CD4-positive, alpha-beta memory T cell (primary cell): ENCODE data around the gene BLTP2. TPM values are rescaled to one million over a fixed set of nuclear protein-coding genes. Genes with fewer than 3 reads are reported as not detected.
A peak's percentile ranks its signal among the peaks of the same experiment; 100 is the strongest.
"Not testable (repeated sequence)": the region's sequence is repeated elsewhere in the genome, so short reads cannot be mapped to it uniquely, and the experiment has no call there.

Source experiments
- CTCF ChIA-PET: fragments of 350-600 bp; sonication (Branson Sonifier 250); formaldehyde crosslinking; loops from one replicate; lab custom pipeline; 2021; ENCODE audit warnings: inconsistent platforms; ENCODE audit not compliant: partially characterized antibody; lab: Charles Lee
- POLR2A ChIA-PET: fragments of 350-600 bp; sonication (Branson Sonifier 250); formaldehyde crosslinking; loops from one replicate; lab custom pipeline; 2021; ENCODE audit not compliant: partially characterized antibody; lab: Charles Lee
- DNase-seq, 5 donors: peaks; one replicate each; pipeline versions ENCODE4 v3.0.0 to v3.0.0-alpha.2; 2020 to 2022; ENCODE audit warnings: mixed read lengths in 1 of 5
- H3K27ac ChIP-seq: one replicate; pipeline ENCODE4 v1.7.0; 2013; ENCODE audit warnings: low read depth, low read length
- H3K27me3 ChIP-seq: 2 replicates; pipeline ENCODE4 v1.7.0; 2013; ENCODE audit warnings: mild to moderate bottlenecking, low read length, moderate library complexity; ENCODE audit not compliant: insufficient read depth
- H3K36me3 ChIP-seq: 2 replicates; pipeline ENCODE4 v1.7.0; 2013; ENCODE audit warnings: mild to moderate bottlenecking, low read length, moderate library complexity; ENCODE audit not compliant: insufficient read depth
- H3K4me1 ChIP-seq: 2 replicates; pipeline ENCODE4 v1.7.0; 2013; ENCODE audit warnings: mild to moderate bottlenecking, low read length, moderate library complexity; ENCODE audit not compliant: insufficient read depth
- H3K4me3 ChIP-seq, 2 donors: one replicate each; pipeline ENCODE4 v1.7.0; 2013; ENCODE audit warnings: low read length in 2 of 2, mild to moderate bottlenecking in 1 of 2
- H3K9me3 ChIP-seq, 2 donors: one replicate each; pipeline ENCODE4 v1.7.0; 2013; ENCODE audit warnings: low read length in 2 of 2, control low read depth in 1 of 2; ENCODE audit not compliant: control insufficient read depth in 1 of 2
- H3K27ac Mint-ChIP-seq, 7 donors: one replicate each; pipeline ENCODE4 v1.8.0; 2020 to 2021; ENCODE audit warnings: mixed read lengths in 7 of 7, mild to moderate bottlenecking in 6 of 7, inconsistent platforms in 3 of 7, moderate library complexity in 3 of 7
- H3K27me3 Mint-ChIP-seq, 2 donors: one replicate each; pipeline ENCODE4 v1.8.0; 2020 to 2021; ENCODE audit warnings: mixed read lengths in 2 of 2
- H3K36me3 Mint-ChIP-seq, 2 donors: one replicate each; pipeline ENCODE4 v1.8.0; 2020 to 2021; ENCODE audit warnings: mixed read lengths in 2 of 2, inconsistent platforms in 1 of 2, mild to moderate bottlenecking in 1 of 2
- H3K4me1 Mint-ChIP-seq, 4 donors: one replicate each; pipeline ENCODE4 v1.8.0; 2020 to 2021; ENCODE audit warnings: mixed read lengths in 4 of 4, mild to moderate bottlenecking in 1 of 4
- H3K4me3 Mint-ChIP-seq, 8 donors: one replicate each; pipeline ENCODE4 v1.8.0; 2020 to 2021; ENCODE audit warnings: mixed read lengths in 8 of 8, mild to moderate bottlenecking in 7 of 8, moderate library complexity in 6 of 8, inconsistent platforms in 3 of 8
- H3K9me3 Mint-ChIP-seq, 8 donors: one replicate each; pipeline ENCODE4 v1.8.0; 2020 to 2021; ENCODE audit warnings: mixed read lengths in 8 of 8, mild to moderate bottlenecking in 5 of 8, inconsistent platforms in 3 of 8, moderate library complexity in 1 of 8
- intact Hi-C: fragments of 100-400 bp; cut with micrococcal nuclease; formaldehyde crosslinking; loops from one replicate; pipeline ENCODE4 v1.15.1; 2023
- polyA plus RNA-seq, 2 donors: library from polyadenylated mRNA; unstranded; fragments of 300-500 nt; fragmentation: Illumina TruSeq; gene quantifications; one replicate each; pipeline ENCODE4 v1.2.3, GENCODE V29; 2021
- total RNA-seq, 2 experiments: library from RNA; stranded (reverse); gene quantifications; one replicate each; pipeline ENCODE4 v1.2.3, GENCODE V29; 2021

Gene BLTP2
- total and polyA plus RNA-seq, 4 experiments from 2014 or later = 23.5 to 149 (median 90.8) TPM

GRCh38 chr17:28662527-28662829, 17.5 kb upstream of the BLTP2 start:
- H3K4me3 ChIP-seq = peak overlapping the region; percentile 92 to 99
- peak overlapping the region; percentile 99 for H3K27ac ChIP-seq
- Mint-ChIP-seq H3K4me3 (peak overlapping the region; percentile 99 to 100 (median 100)), H3K36me3 (peaks cover 9 to 52% of the 10 kb centered on the region in 2 donors), H3K27ac (peak overlapping the region; percentile 97 to 100 (median 100)), H3K4me1 (peaks cover 43 to 68% (median 57%) of the 10 kb centered on the region in 4 donors), H3K27me3 (no peaks in the 10 kb centered on the region), H3K9me3 (no peaks in the 10 kb centered on the region)
- DNase-seq = no peak
- no peaks in the 10 kb centered on the region for H3K27me3 ChIP-seq
- H3K36me3 ChIP-seq = peaks cover 9% of the 10 kb centered on the region
- CTCF ChIA-PET = interaction anchor here (1.1 to 4.4 kb wide), 3 partner anchors 18 to 169 kb away, joined by 3 to 51 read pairs (median 7); partner anchors contain the start of genes BLTP2, NEK8 and TLCD1
- no peaks in the 10 kb centered on the region for H3K9me3 ChIP-seq
- peaks cover 51% of the 10 kb centered on the region for H3K4me1 ChIP-seq
- intact Hi-C loops = loop anchor here (2.0 to 5.0 kb wide), 2 partner anchors 48 to 290 kb away; partner anchors contain the start of genes PHF12 and PROCA1
- POLR2A ChIA-PET = interaction anchor here (0.5 to 3.5 kb wide), 16 partner anchors 10 to 1818 kb away, joined by 3 to 77 read pairs (median 7); partner anchors contain the start of genes ALDOC, BLTP2, PIGS and PROCA1

- peaks cover 51% of the 10 kb centered on the region for H3K4me1 ChIP-seq
- H3K4me1 Mint-ChIP-seq = peaks cover 42 to 68% (median 56%) of the 10 kb centered on the region in 4 donors
- POLR2A ChIA-PET = interaction anchor here (0.5 to 3.5 kb wide), 23 partner anchors 9 to 1818 kb away, joined by 3 to 77 read pairs (median 4); partner anchors contain the start of genes ALDOC, BLTP2, PHF12 and PIGS
- no peaks in the 10 kb centered on the region for H3K27me3 Mint-ChIP-seq
- peaks cover 9% of the 10 kb centered on the region for H3K36me3 ChIP-seq
- peak within 1 kb of the TSS; percentile 99 to 100 (median 100) for H3K4me3 Mint-ChIP-seq
- H3K27me3 ChIP-seq = no peaks in the 10 kb centered on the region
- intact Hi-C loops = loop anchor here (1.0 to 5.0 kb wide), 3 partner anchors 17 to 290 kb away; partner anchors contain the start of genes BLTP2, PHF12 and PROCA1
- CTCF ChIA-PET = interaction anchor here (0.7 to 4.4 kb wide), 7 partner anchors 9 to 168 kb away, joined by 3 to 51 read pairs (median 4); partner anchors contain the start of genes BLTP2, NEK8 and TLCD1
- H3K27ac ChIP-seq = peak within 1 kb of the TSS; percentile 99
- no peaks in the 10 kb centered on the region for H3K9me3 Mint-ChIP-seq
- H3K4me3 ChIP-seq = peak within 1 kb of the TSS; percentile 92 to 99
- peak; percentile 94 to 96 (median 95) for DNase-seq
- peak within 1 kb of the TSS; percentile 97 to 100 (median 100) for H3K27ac Mint-ChIP-seq
- no peaks in the 10 kb centered on the region for H3K9me3 ChIP-seq
- peaks cover 9 to 51% of the 10 kb centered on the region in 2 donors for H3K36me3 Mint-ChIP-seq
Observed at GRCh38 chr17:28661635-28662526, 16.9 kb upstream of the BLTP2 start, which contains the start of the genes SDF2 and SUPT6H. Gene SDF2 (minus strand): TSS chr17:28661906. CDS start chr17:28661876, 30 bp downstream. Gene SUPT6H (plus strand): TSS chr17:28662205. CDS start chr17:28673402, 11,197 bp downstream.

DNA sequence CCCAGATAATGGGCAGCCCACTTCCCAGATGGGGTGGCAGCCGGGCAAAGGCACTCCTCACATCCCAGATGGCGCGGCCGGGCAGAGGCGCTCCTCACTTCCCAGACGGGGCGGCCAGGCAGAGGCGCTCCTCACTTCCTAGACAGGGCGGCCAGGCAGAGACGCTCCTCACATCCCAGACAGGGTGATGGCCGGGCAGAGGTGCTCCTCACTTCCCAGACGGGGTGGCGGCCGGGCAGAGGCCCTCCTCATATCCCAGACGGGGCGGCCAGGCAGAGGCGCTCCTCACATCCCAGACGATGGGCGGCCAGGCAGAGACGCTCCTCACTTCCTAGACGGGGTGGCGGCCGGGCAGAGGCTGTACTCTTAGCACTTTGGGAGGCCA, 14.5 kb upstream of the BLTP2 start:
- H3K27me3 Mint-ChIP-seq, CTCF ChIA-PET, H3K27me3 ChIP-seq, H3K36me3 ChIP-seq, H3K27ac ChIP-seq, H3K9me3 Mint-ChIP-seq, intact Hi-C loops, H3K9me3 ChIP-seq, H3K4me3 ChIP-seq, DNase-seq, POLR2A ChIA-PET: not testable (repeated sequence)
- H3K4me1 Mint-ChIP-seq = peaks cover 36 to 60% (median 46%) of the 10 kb centered on the region in 4 donors
- peaks cover 9 to 44% of the 10 kb centered on the region in 2 donors for H3K36me3 Mint-ChIP-seq
- peak overlapping the region in 4 of 7 donors; percentile 57 to 97 (median 68) for H3K27ac Mint-ChIP-seq
- H3K4me3 Mint-ChIP-seq = peak overlapping the region in 3 of 8 donors; percentile 36 to 70 (median 50)
- H3K4me1 ChIP-seq = peaks cover 34% of the 10 kb centered on the region

DNA sequence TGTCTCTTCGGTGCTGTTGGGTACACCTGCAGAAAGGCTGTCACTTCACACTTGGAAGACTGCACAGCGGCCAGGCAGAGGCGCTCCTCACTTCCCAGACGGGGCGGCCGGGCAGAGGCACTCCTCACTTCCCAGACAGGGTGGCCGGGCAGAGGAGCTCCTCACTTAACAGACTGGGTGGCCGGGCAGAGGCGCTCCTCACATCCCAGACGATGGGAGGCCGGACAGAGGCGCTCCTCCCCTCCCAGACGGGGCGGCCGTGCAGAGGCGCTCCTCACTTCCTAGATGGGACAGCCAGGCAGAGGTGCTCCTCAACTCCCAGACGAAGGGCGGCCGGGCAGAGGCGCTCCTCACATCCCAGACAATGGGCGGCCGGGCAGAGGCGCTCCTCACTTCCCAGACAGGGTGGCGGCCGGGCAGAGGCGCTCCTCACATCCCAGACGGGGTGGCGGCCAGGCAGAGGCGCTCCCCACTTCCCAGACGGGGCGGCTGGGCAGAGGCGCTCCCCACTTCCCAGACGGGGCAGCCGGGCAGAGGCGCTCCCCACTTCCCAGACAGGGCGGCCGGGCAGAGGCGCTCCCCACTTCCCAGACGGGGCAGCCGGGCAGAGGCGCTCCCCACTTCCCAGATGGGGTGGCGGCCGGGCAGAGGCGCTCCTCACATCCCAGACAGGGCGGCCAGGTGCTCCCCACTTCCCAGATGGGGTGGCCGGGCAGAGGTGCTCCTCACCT, 14.0 kb upstream of the BLTP2 start:
- Mint-ChIP-seq H3K4me3 (peak overlapping the region in 1 of 8 donors; percentile 17), H3K4me1 (peaks cover 33 to 54% (median 42%) of the 10 kb centered on the region in 4 donors), H3K36me3 (peaks cover 9 to 43% of the 10 kb centered on the region in 2 donors), H3K27ac (peak overlapping the region in 1 of 7 donors; percentile 41)
- peaks cover 29% of the 10 kb centered on the region for H3K4me1 ChIP-seq
- H3K9me3 ChIP-seq, H3K4me3 ChIP-seq, H3K9me3 Mint-ChIP-seq, H3K27me3 Mint-ChIP-seq, H3K27ac ChIP-seq, CTCF ChIA-PET, POLR2A ChIA-PET, H3K36me3 ChIP-seq, H3K27me3 ChIP-seq, DNase-seq, intact Hi-C loops: not testable (repeated sequence)

- H3K4me3 ChIP-seq, H3K27me3 Mint-ChIP-seq, H3K9me3 ChIP-seq, H3K27ac ChIP-seq, H3K27me3 ChIP-seq, intact Hi-C loops, H3K9me3 Mint-ChIP-seq, H3K36me3 ChIP-seq, DNase-seq, POLR2A ChIA-PET: not testable (repeated sequence)
- H3K36me3 Mint-ChIP-seq = peaks cover 9 to 46% of the 10 kb centered on the region in 2 donors
- peaks cover 28 to 48% (median 38%) of the 10 kb centered on the region in 4 donors for H3K4me1 Mint-ChIP-seq
- H3K4me1 ChIP-seq = peaks cover 23% of the 10 kb centered on the region
- peak overlapping the region in 2 of 7 donors; percentile 41 to 68 for H3K27ac Mint-ChIP-seq
- peak overlapping the region in 1 of 8 donors; percentile 17 for H3K4me3 Mint-ChIP-seq
- CTCF ChIA-PET = interaction anchor here (1.2 kb wide), 1 partner anchor 11 kb away, joined by 3 read pairs; no protein-coding TSS in a partner anchor
Observed at GRCh38 chr17:28658342-28658741, 13.4 kb upstream of the BLTP2 start.

- peaks cover 9 to 48% of the 10 kb centered on the region in 2 donors for H3K36me3 Mint-ChIP-seq
- H3K27ac ChIP-seq = no peak overlapping the region
- no peak overlapping the region for H3K4me3 ChIP-seq
- peaks cover 11% of the 10 kb centered on the region for H3K36me3 ChIP-seq
- H3K4me1 Mint-ChIP-seq = peaks cover 26 to 47% (median 34%) of the 10 kb centered on the region in 4 donors
- H3K27me3 ChIP-seq = no peaks in the 10 kb centered on the region
- H3K4me1 ChIP-seq = peaks cover 18% of the 10 kb centered on the region
- CTCF ChIA-PET = interaction anchor here (1.2 kb wide), 1 partner anchor 11 kb away, joined by 3 read pairs; no protein-coding TSS in a partner anchor
- no peaks in the 10 kb centered on the region for H3K27me3 Mint-ChIP-seq
- no peaks in the 10 kb centered on the region for H3K9me3 ChIP-seq
- intact Hi-C loops = no loop called here
- H3K4me3 Mint-ChIP-seq = no peak overlapping the region
- POLR2A ChIA-PET = interaction anchor here (0.6 kb wide), 1 partner anchor 232 kb away, joined by 3 read pairs; no protein-coding TSS in a partner anchor
- DNase-seq = no peak
- peak overlapping the region in 4 of 7 donors; percentile 15 to 74 (median 66) for H3K27ac Mint-ChIP-seq
- no peaks in the 10 kb centered on the region for H3K9me3 Mint-ChIP-seq
Observed at GRCh38 chr17:28657756-28658155, 12.8 kb upstream of the BLTP2 start.
